ENCODE measurements around the gene UMPS. TPM values are rescaled to one million over a fixed set of nuclear protein-coding genes. Genes with fewer than 3 reads are reported as not detected.
A peak's percentile ranks its signal among the peaks of the same experiment; 100 is the strongest.
"Not testable (repeated sequence)": the region's sequence is repeated elsewhere in the genome, so short reads cannot be mapped to it uniquely, and the experiment has no call there.

UMPS gene
- polyA plus RNA-seq, 6 donors from 2014 or later: 10.9 to 28.7 (median 23.9) TPM

- Mint-ChIP-seq H3K27ac (no peak overlapping the region), H3K27me3 (peaks cover 24 to 36% (median 27%) of the 10 kb centered on the region in 3 donors), H3K4me1 (no peaks in the 10 kb centered on the region), H3K36me3 (no peaks in the 10 kb centered on the region), H3K4me3 (no peak overlapping the region), H3K9me3 (no peaks in the 10 kb centered on the region)
- no peak for ATAC-seq (ENCODE audit: low read depth in 2 of 2)
- DNase-seq: no peak
These were observed 32.1 kb upstream of the UMPS start for GRCh38 chr3:124698030-124698770.

GRCh38 chr3:124699051-124699450 lies 31.2 kb upstream of the UMPS start:
- no peak for ATAC-seq (ENCODE audit: low read depth in 2 of 2)
- H3K27me3 Mint-ChIP-seq: peaks cover 24 to 40% (median 33%) of the 10 kb centered on the region in 3 donors
- no peak overlapping the region for H3K27ac Mint-ChIP-seq
- no peak overlapping the region for H3K4me3 Mint-ChIP-seq
- no peak for DNase-seq
- H3K4me1 Mint-ChIP-seq: no peaks in the 10 kb centered on the region
- no peaks in the 10 kb centered on the region for H3K9me3 Mint-ChIP-seq
- H3K36me3 Mint-ChIP-seq: no peaks in the 10 kb centered on the region

- Mint-ChIP-seq H3K27me3 (peaks cover 27 to 40% (median 38%) of the 10 kb centered on the region in 3 donors), H3K36me3 (no peaks in the 10 kb centered on the region), H3K9me3 (no peaks in the 10 kb centered on the region), H3K4me3 (no peak overlapping the region), H3K4me1 (no peaks in the 10 kb centered on the region), H3K27ac (no peak overlapping the region)
- no peak for DNase-seq
- ATAC-seq (ENCODE audit: low read depth in 2 of 2): no peak
These were observed 30.4 kb upstream of the UMPS start for GRCh38 chr3:124699686-124700396.

- Mint-ChIP-seq H3K4me1 (no peaks in the 10 kb centered on the region), H3K36me3 (no peaks in the 10 kb centered on the region), H3K27me3 (peaks cover 33 to 49% (median 42%) of the 10 kb centered on the region in 3 donors), H3K4me3 (no peak overlapping the region), H3K9me3 (peaks cover 0 to 2% (median 0%) of the 10 kb centered on the region in 7 donors), H3K27ac (peak overlapping the region in 1 of 6 donors; percentile 6)
- DNase-seq (no peak), ATAC-seq (ENCODE audit: low read depth in 2 of 2) (no peak)
These were observed 29.2 kb upstream of the UMPS start for GRCh38 chr3:124700880-124701684.

- peaks cover 0 to 2% (median 0%) of the 10 kb centered on the region in 7 donors for H3K9me3 Mint-ChIP-seq
- peaks cover 34 to 47% (median 43%) of the 10 kb centered on the region in 3 donors for H3K27me3 Mint-ChIP-seq
- H3K27ac Mint-ChIP-seq: no peak overlapping the region
- DNase-seq: no peak
- no peaks in the 10 kb centered on the region for H3K4me1 Mint-ChIP-seq
- ATAC-seq (ENCODE audit: low read depth in 2 of 2): no peak
- H3K36me3 Mint-ChIP-seq: no peaks in the 10 kb centered on the region
- no peak overlapping the region for H3K4me3 Mint-ChIP-seq
These were observed 28.6 kb upstream of the UMPS start for GRCh38 chr3:124701687-124702086.

- Mint-ChIP-seq H3K9me3 (peaks cover 0 to 7% (median 2%) of the 10 kb centered on the region in 7 donors), H3K4me3 (no peak overlapping the region), H3K27ac (no peak overlapping the region), H3K27me3 (peaks cover 46 to 50% (median 49%) of the 10 kb centered on the region in 3 donors), H3K36me3 (no peaks in the 10 kb centered on the region), H3K4me1 (no peaks in the 10 kb centered on the region)
- DNase-seq: no peak
- no peak for ATAC-seq (ENCODE audit: low read depth in 2 of 2)
These were observed 27.3 kb upstream of the UMPS start for GRCh38 chr3:124702950-124703349.

GRCh38 chr3:124705552-124705951 lies 24.7 kb upstream of the UMPS start:
- Mint-ChIP-seq H3K36me3 (no peaks in the 10 kb centered on the region), H3K27me3 (peaks cover 49 to 65% (median 61%) of the 10 kb centered on the region in 3 donors), H3K27ac (no peak overlapping the region), H3K9me3 (peaks cover 0 to 14% (median 6%) of the 10 kb centered on the region in 7 donors), H3K4me3 (peak overlapping the region in 1 of 8 donors; percentile 3), H3K4me1 (no peaks in the 10 kb centered on the region)
- DNase-seq: no peak
- no peak for ATAC-seq (ENCODE audit: low read depth in 2 of 2)

GRCh38 chr3:124707223-124707622 lies 23.0 kb upstream of the UMPS start:
- Mint-ChIP-seq H3K27me3 (peaks cover 45 to 67% (median 57%) of the 10 kb centered on the region in 3 donors), H3K27ac (peak overlapping the region in 1 of 6 donors; percentile 35), H3K9me3 (peaks cover 0 to 14% (median 6%) of the 10 kb centered on the region in 7 donors)
- not testable (repeated sequence) for ATAC-seq (ENCODE audit: low read depth in 2 of 2); DNase-seq; H3K4me3 Mint-ChIP-seq; H3K36me3 Mint-ChIP-seq; H3K4me1 Mint-ChIP-seq

- Mint-ChIP-seq H3K4me1 (no peaks in the 10 kb centered on the region), H3K4me3 (no peak overlapping the region), H3K36me3 (no peaks in the 10 kb centered on the region), H3K9me3 (peaks cover 0 to 14% (median 6%) of the 10 kb centered on the region in 7 donors), H3K27me3 (peaks cover 45 to 67% (median 57%) of the 10 kb centered on the region in 3 donors), H3K27ac (no peak overlapping the region)
- DNase-seq (no peak), ATAC-seq (ENCODE audit: low read depth in 2 of 2) (no peak)
These were observed 22.6 kb upstream of the UMPS start for GRCh38 chr3:124707656-124708062.

- Mint-ChIP-seq H3K4me1 (no peaks in the 10 kb centered on the region), H3K27ac (peak overlapping the region in 1 of 6 donors; percentile 72), H3K9me3 (peaks cover 0 to 1% (median 0%) of the 10 kb centered on the region in 7 donors), H3K36me3 (no peaks in the 10 kb centered on the region), H3K27me3 (peaks cover 29 to 54% (median 51%) of the 10 kb centered on the region in 3 donors), H3K4me3 (no peak overlapping the region)
- DNase-seq: no peak
- ATAC-seq (ENCODE audit: low read depth in 2 of 2): no peak
These were observed 15.9 kb upstream of the UMPS start for GRCh38 chr3:124714223-124714853.

- Mint-ChIP-seq H3K27me3 (peaks cover 54 to 65% (median 58%) of the 10 kb centered on the region in 3 donors), H3K4me3 (no peak overlapping the region), H3K4me1 (no peaks in the 10 kb centered on the region), H3K27ac (no peak overlapping the region), H3K9me3 (no peaks in the 10 kb centered on the region), H3K36me3 (no peaks in the 10 kb centered on the region)
- no peak for DNase-seq
- no peak for ATAC-seq (ENCODE audit: low read depth in 2 of 2)
These were observed 7.7 kb upstream of the UMPS start for GRCh38 chr3:124722589-124722988.

GRCh38 chr3:124730941-124731297 lies 667 bp downstream of the UMPS start:
- Mint-ChIP-seq H3K4me1 (peaks cover 23 to 33% (median 25%) of the 10 kb centered on the region in 3 donors), H3K9me3 (peaks cover 0 to 4% (median 0%) of the 10 kb centered on the region in 7 donors), H3K27ac (peak overlapping the region; percentile 97 to 99 (median 98)), H3K27me3 (peaks cover 0 to 14% (median 7%) of the 10 kb centered on the region in 3 donors), H3K36me3 (peaks cover 0 to 8% of the 10 kb centered on the region in 2 donors), H3K4me3 (peak overlapping the region; percentile 95 to 100 (median 98))
- ATAC-seq (ENCODE audit: low read depth in 2 of 2) (no peak), DNase-seq (no peak)

- DNase-seq (no peak), ATAC-seq (ENCODE audit: low read depth in 2 of 2) (no peak)
- Mint-ChIP-seq H3K4me1 (peaks cover 23 to 33% (median 25%) of the 10 kb centered on the region in 3 donors), H3K9me3 (peaks cover 0 to 4% (median 0%) of the 10 kb centered on the region in 7 donors), H3K27ac (peak overlapping the region in 1 of 6 donors; percentile 16), H3K36me3 (peaks cover 0 to 8% of the 10 kb centered on the region in 2 donors), H3K27me3 (peaks cover 0 to 14% (median 2%) of the 10 kb centered on the region in 3 donors), H3K4me3 (peak overlapping the region; percentile 29 to 100 (median 56))
These were observed 1.5 kb downstream of the UMPS start for GRCh38 chr3:124731760-124732159.

All from naive B cell (primary cell).